ENCODE measurements around the gene HDGF. TPM values are rescaled to one million over a fixed set of nuclear protein-coding genes. Genes with fewer than 3 reads are reported as not detected.

Gene HDGF
- total RNA-seq, 1 experiment from 2014 or later: 310 TPM

- peak within 1 kb of the TSS; percentile 18 for H3K18ac ChIP-seq (ENCODE audit: insufficient read length, low read depth, low read length)
- no peaks in the 10 kb centered on the region for H3K79me2 ChIP-seq (ENCODE audit: insufficient read depth, low read length)
- H4K91ac ChIP-seq (ENCODE audit: insufficient read length, low read depth, low read length): no peak within 1 kb of the TSS
- peaks cover 17% of the 10 kb centered on the region; the same call in 1 of the 2 replicates for H3K4me1 ChIP-seq (ENCODE audit: insufficient read depth, low read length)
- H3K79me1 ChIP-seq (ENCODE audit: insufficient read depth, low read depth, low read length, poor library complexity, severe bottlenecking): no peaks in the 10 kb centered on the region
- no peak for TF ChIP-seq CTCF (conservative IDR thresholded peaks at IDR 0.05)
- no peaks in the 10 kb centered on the region for H3K9me3 ChIP-seq (ENCODE audit: control insufficient read depth, low read depth, low read length)
- Mint-ChIP-seq H3K4me3 (peak within 1 kb of the TSS; percentile 74 to 91), H3K36me3 (ENCODE audit: insufficient read depth in 1 of 3, low read depth in 3 of 3) (peaks cover 6 to 23% (median 13%) of the 10 kb centered on the region in 3 experiments), H3K9me3 (no peaks in the 10 kb centered on the region; a peak in 1 of 5 replicates), H3K4me1 (peaks cover 66 to 74% of the 10 kb centered on the region in 2 experiments), H3K27ac (peak within 1 kb of the TSS; percentile 97 to 98 (median 98)), H3K27me3 (ENCODE audit: low read depth) (peaks cover 37% of the 10 kb centered on the region)
- no peak within 1 kb of the TSS for H2BK5ac ChIP-seq (ENCODE audit: insufficient read length, low read length)
- DNase-seq: no peak
- H2BK15ac ChIP-seq (ENCODE audit: low read depth, low read length): no peak within 1 kb of the TSS
- H4K5ac ChIP-seq (ENCODE audit: insufficient read length, low read depth, low read length): no peak within 1 kb of the TSS
- H3K56ac ChIP-seq (ENCODE audit: insufficient read length, low read depth, low read length): no peak within 1 kb of the TSS
- H3K9ac ChIP-seq (ENCODE audit: extremely low read depth, insufficient read length, low read length): peak within 1 kb of the TSS; percentile 1
- no peaks in the 10 kb centered on the region for H4K20me1 ChIP-seq (ENCODE audit: control insufficient read depth, insufficient read depth, insufficient read length)
- no peak within 1 kb of the TSS for H2BK12ac ChIP-seq (ENCODE audit: insufficient read length, low read depth, low read length)
- H3K23ac ChIP-seq (ENCODE audit: insufficient read length, low read depth, low read length): no peak within 1 kb of the TSS
- H3K14ac ChIP-seq (ENCODE audit: insufficient read depth, low read length): peak within 1 kb of the TSS; percentile 27
- no peak within 1 kb of the TSS for H3T11ph ChIP-seq (ENCODE audit: low read length)
- H3K27me3 ChIP-seq (ENCODE audit: insufficient read depth, low read length): peaks cover 3% of the 10 kb centered on the region; the same call in 1 of the 2 replicates
- H2AFZ ChIP-seq (ENCODE audit: low read length): no peak within 1 kb of the TSS
- H3K23me2 ChIP-seq (ENCODE audit: insufficient read length, low read depth, low read length, poor library complexity, severe bottlenecking): peaks cover 39% of the 10 kb centered on the region
- no peak within 1 kb of the TSS for H3K4ac ChIP-seq (ENCODE audit: low read depth, low read length)
- H3K4me2 ChIP-seq (ENCODE audit: insufficient read depth, insufficient read length, low read length): peak within 1 kb of the TSS; percentile 83
- H2BK120ac ChIP-seq (ENCODE audit: low read depth, low read length, poor library complexity, severe bottlenecking): no peak within 1 kb of the TSS
- no CpG with 5 or more reads among the region's 42 CpGs for WGBS (ENCODE audit: extremely low coverage, insufficient read length, low lambda C conversion rate)
- no peak within 1 kb of the TSS for H4K8ac ChIP-seq (replicated peaks; ENCODE audit: insufficient read length, low read depth, low read length)
- no peak within 1 kb of the TSS for H3K27ac ChIP-seq (ENCODE audit: insufficient read length, low read depth, low read length)
- no peak within 1 kb of the TSS for H2AK5ac ChIP-seq (ENCODE audit: insufficient read length, low read length)
- no peak within 1 kb of the TSS for H2BK20ac ChIP-seq (ENCODE audit: low read depth, low read length, poor library complexity, severe bottlenecking)
Observed at GRCh38 chr1:156705321-156705917, 46.1 kb downstream of the HDGF start, which contains the start of gene CRABP2. Gene CRABP2, minus strand, starts transcription at chr1:156705583. Its CDS starts 137 bp downstream, at chr1:156705446.
